ENCODE measurements around the gene KDR. TPM values are rescaled to one million over a fixed set of nuclear protein-coding genes. Genes with fewer than 3 reads are reported as not detected.

Gene KDR
- total RNA-seq: 286 and 524 TPM in 2 replicates

DNA sequence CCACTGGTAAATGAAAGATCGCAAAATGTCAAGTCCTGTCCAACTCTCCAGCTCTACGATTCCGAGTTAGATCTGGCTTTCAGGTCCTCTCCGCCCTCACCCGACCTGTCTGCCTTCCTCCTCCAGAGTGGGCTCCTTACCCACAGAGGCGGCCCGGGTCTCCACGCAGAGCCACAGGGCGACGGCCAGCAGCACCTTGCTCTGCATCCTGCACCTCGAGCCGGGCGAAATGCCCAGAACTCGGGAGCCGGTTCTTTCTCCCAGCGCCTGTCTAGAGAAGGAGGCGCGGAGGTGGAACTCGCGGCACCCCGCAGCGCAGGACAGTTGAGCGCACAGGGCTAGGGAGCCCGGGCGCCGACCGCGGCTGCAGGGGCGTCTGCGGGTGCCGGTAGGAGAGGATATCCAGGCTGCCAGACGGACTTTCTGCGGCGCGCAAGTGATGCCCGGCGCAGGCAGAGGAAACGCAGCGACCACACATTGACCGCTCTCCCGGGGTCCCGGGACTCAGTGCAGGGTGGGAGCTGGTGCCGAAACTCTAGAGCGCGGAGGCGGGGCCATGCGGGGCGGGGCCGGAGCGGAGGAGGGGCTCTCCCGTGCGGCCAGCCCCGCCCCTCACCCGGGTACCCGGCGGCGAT lies at the start of gene KDR:
TSS of gene KDR (minus strand) at position 509 of the 635 bp plus-strand sequence. CDS start at position 207, 302 bp downstream.

Small RNA genes lying within 50 kb of the gene (small RNA-seq; reads per million reads assigned to genes)
- not detected for gene RN7SL424P
- gene RNU6-410P: not detected

Other genes starting within 250 kb of the KDR start
- 12.1 and 15.4 TPM in 2 replicates for gene SRD5A3, start 220.6 kb upstream of the KDR start, total RNA-seq